Transverse colon (tissue), 4 donors: ENCODE measurements around the gene TNS1. TPM values are rescaled to one million over a fixed set of nuclear protein-coding genes. Genes with fewer than 3 reads are reported as not detected.
A peak's percentile ranks its signal among the peaks of the same experiment; 100 is the strongest.

Source experiments
- DNase-seq: peaks from one replicate; pipeline ENCODE4 v3.0.0-alpha.2; 2019
- H3K27ac ChIP-seq, 4 donors: fragments of 200-600 bp; sonication (generic); 2 replicates each; pipeline ENCODE4 v1.5.1; 2016 to 2018; ENCODE audit warnings: inconsistent platforms in 4 of 4
- H3K27me3 ChIP-seq: fragments of 200-600 bp; sonication (generic); 2 replicates; pipeline ENCODE4 v1.5.1; 2017; ENCODE audit warnings: inconsistent platforms
- H3K36me3 ChIP-seq, 4 donors: fragments of 200-600 bp; sonication (generic); 2 replicates each; pipeline ENCODE4 v1.5.1; 2017 to 2019; ENCODE audit warnings: inconsistent platforms in 4 of 4
- H3K4me1 ChIP-seq, 4 donors: fragments of 200-600 bp; sonication (generic); 2 replicates each; pipeline ENCODE4 v1.5.1; 2017 to 2020; ENCODE audit warnings: inconsistent platforms in 4 of 4
- H3K4me3 ChIP-seq, 4 donors: fragments of 200-600 bp; sonication (generic); 1 replicate in 1 of 4; 2 replicates in 3 of 4; pipeline versions ENCODE4 v1.5.1 to v1.6.1; 2017 to 2019; ENCODE audit warnings: inconsistent platforms in 4 of 4
- H3K9me3 ChIP-seq, 2 donors: fragments of 200-600 bp; sonication (generic); 2 replicates each; pipeline ENCODE4 v1.5.1; 2017 to 2019; ENCODE audit warnings: inconsistent platforms in 2 of 2
- CTCF ChIP-seq, 5 experiments: fragments of 200-600 bp in 3 of 5; fragments of 450-650 bp in 2 of 5; sonication (generic) in 3 of 5; IDR thresholded peaks; 1 replicate in 2 of 5; 2 replicates in 3 of 5; pipeline ENCODE4 v1.5.1; 2016 to 2017; ENCODE audit warnings: antibody characterized with exemption in 5 of 5, inconsistent platforms in 3 of 5, mild to moderate bottlenecking in 2 of 5, moderate library complexity in 1 of 5
- EP300 ChIP-seq: sonication (generic); formaldehyde crosslinking; IDR thresholded peaks from one replicate; pipeline ENCODE4 v1.6.1; 2017; ENCODE audit warnings: antibody characterized with exemption, low read depth
- POLR2A ChIP-seq: fragments of 450-650 bp; IDR thresholded peaks from one replicate; pipeline ENCODE4 v1.6.1; 2016; ENCODE audit warnings: antibody characterized with exemption, mild to moderate bottlenecking, moderate library complexity
- POLR2AphosphoS5 ChIP-seq, 3 donors: sonication (generic); formaldehyde crosslinking; IDR thresholded peaks; one replicate each; pipeline ENCODE4 v1.6.1; 2016; ENCODE audit warnings: antibody characterized with exemption in 3 of 3
- WGBS, 2 donors: methylation state at CpG; one replicate each; pipeline ENCODE4 v1.1.5; 2018; ENCODE audit warnings: low coverage in 1 of 2; 5-methylcytosine and 5-hydroxymethylcytosine counted together
- in situ Hi-C, 4 donors: fragments of 200-750 bp; cut with MboI; loops; one replicate each; pipeline versions ENCODE4 v1.15.0 to v1.15.1; 2017; ENCODE audit warnings: low sequenced_read_pairs in 3 of 4, low pct_ligation_motif_present in 1 of 4, low pct_unique_long_range_greater_than_20kb in 1 of 4
- intact Hi-C: fragments of 100-400 bp; cut with DNase I; formaldehyde crosslinking; loops from one replicate; pipeline ENCODE4 v1.15.1; 2023; ENCODE audit warnings: low total_unique reads
- total RNA-seq, 4 donors: library from RNA; depleted of rRNA; stranded (reverse); fragments of >200 nt; gene quantifications; one replicate each; pipeline ENCODE4 v1.1.0, GENCODE V29; 2016

Gene TNS1
- total RNA-seq, 4 donors from 2014 or later: 101 to 487 (median 231) TPM

GRCh38 chr2:218000136-218000535 lies 2.7 kb downstream of the TNS1 start:
- no peaks in the 10 kb centered on the region for H3K27me3 ChIP-seq
- in situ Hi-C loops: loop anchor here in 1 of 4 donors (25.0 kb wide), 1 partner anchor 213 kb away; no protein-coding TSS in a partner anchor
- H3K9me3 ChIP-seq: no peaks in the 10 kb centered on the region
- intact Hi-C loops: loop anchor here (5.0 kb wide), 1 partner anchor 37 kb away; no protein-coding TSS in a partner anchor
- no peak for TF ChIP-seq POLR2A
- TF ChIP-seq EP300: no peak
- no peak for TF ChIP-seq CTCF (IDR thresholded peaks at IDR 0.05)
- no peak for TF ChIP-seq POLR2AphosphoS5 (IDR thresholded peaks at IDR 0.05)
- H3K27ac ChIP-seq: peak overlapping the region; percentile 25 to 77 (median 50)
- no peak overlapping the region for H3K4me3 ChIP-seq
- DNase-seq: no peak
- peaks cover 0 to 36% (median 8%) of the 10 kb centered on the region in 4 donors for H3K4me1 ChIP-seq
- H3K36me3 ChIP-seq: no peaks in the 10 kb centered on the region

- H3K9me3 ChIP-seq: no peaks in the 10 kb centered on the region
- H3K27me3 ChIP-seq: no peaks in the 10 kb centered on the region
- peaks cover 0 to 38% (median 11%) of the 10 kb centered on the region in 4 donors for H3K4me1 ChIP-seq
- no peak overlapping the region for H3K4me3 ChIP-seq
- 56% methylated on average over 4 of the region's 4 CpGs; no CpG with 5 or more reads in 1 of the 2 donors for WGBS, 2 donors
- H3K27ac ChIP-seq: peak overlapping the region; percentile 9 to 77 (median 42)
- in situ Hi-C loops (loop anchor here in 1 of 4 donors (25.0 kb wide), 1 partner anchor 212 kb away; no protein-coding TSS in a partner anchor), intact Hi-C loops (no loop called here)
- no peaks in the 10 kb centered on the region for H3K36me3 ChIP-seq
- no peak for DNase-seq
- TF ChIP-seq EP300 (no peak), POLR2AphosphoS5 (IDR thresholded peaks at IDR 0.05) (no peak), POLR2A (no peak), CTCF (IDR thresholded peaks at IDR 0.05) (no peak)
These were observed 3.2 kb downstream of the TNS1 start for GRCh38 chr2:217999595-217999959.

- TF ChIP-seq POLR2A (no peak), POLR2AphosphoS5 (IDR thresholded peaks at IDR 0.05) (no peak), CTCF (IDR thresholded peaks at IDR 0.05) (no peak), EP300 (no peak)
- 76 to 84% methylated on average over 6 to 10 of the region's 10 CpGs for WGBS, 2 donors
- intact Hi-C loops: no loop called here
- H3K9me3 ChIP-seq: no peaks in the 10 kb centered on the region
- no peak overlapping the region for H3K4me3 ChIP-seq
- H3K27ac ChIP-seq: no peak overlapping the region
- in situ Hi-C loops: loop anchor here in 1 of 4 donors (25.0 kb wide), 1 partner anchor 212 kb away; no protein-coding TSS in a partner anchor
- H3K27me3 ChIP-seq: no peaks in the 10 kb centered on the region
- H3K36me3 ChIP-seq: no peaks in the 10 kb centered on the region
- peaks cover 0 to 40% (median 12%) of the 10 kb centered on the region in 4 donors for H3K4me1 ChIP-seq
- no peak for DNase-seq
These were observed 3.7 kb downstream of the TNS1 start for GRCh38 chr2:217998926-217999594.

- Histone ChIP-seq H3K9me3 (no peaks in the 10 kb centered on the region), H3K27ac (no peak overlapping the region), H3K27me3 (no peaks in the 10 kb centered on the region), H3K4me3 (no peak overlapping the region), H3K4me1 (peaks cover 0 to 32% (median 12%) of the 10 kb centered on the region in 4 donors), H3K36me3 (no peaks in the 10 kb centered on the region)
- 69 to 82% methylated on average over 3 to 11 of the region's 11 CpGs for WGBS, 2 donors
- intact Hi-C loops: no loop called here
- in situ Hi-C loops: loop anchor here in 1 of 4 donors (25.0 kb wide), 1 partner anchor 210 kb away; no protein-coding TSS in a partner anchor
- TF ChIP-seq POLR2AphosphoS5 (IDR thresholded peaks at IDR 0.05) (no peak), POLR2A (no peak), EP300 (no peak), CTCF (IDR thresholded peaks at IDR 0.05) (no peak)
- DNase-seq: no peak
These were observed 5.3 kb downstream of the TNS1 start for GRCh38 chr2:217997510-217997909.
